HG02885 (cell line): Measurements from ENCODE around the gene AIFM1.

Experiments
- ATAC-seq: cut with Tn5 transposase; IDR thresholded peaks from one replicate; pipeline ENCODE4 v1.9.1; 2021; ENCODE audit warnings: mild to moderate bottlenecking; ENCODE audit not compliant: unreplicated experiment, poor library complexity

The AIFM1 gene

GRCh38 chrX:130165703-130166502 lies at the start of gene AIFM1:
Gene AIFM1 (minus strand): TSS chrX:130165841. CDS start chrX:130165656, 185 bp downstream.
- ATAC-seq: peak; percentile 92

- no peak for ATAC-seq
Observed at GRCh38 chrX:130213376-130213775, 47.7 kb upstream of the AIFM1 start.

- no peak for ATAC-seq
Observed at GRCh38 chrX:130212371-130212770, 46.7 kb upstream of the AIFM1 start.

- no peak for ATAC-seq
Observed at GRCh38 chrX:130211415-130212186, 46.0 kb upstream of the AIFM1 start.

- ATAC-seq: no peak
Observed at GRCh38 chrX:130204647-130205046, 39.0 kb upstream of the AIFM1 start.

GRCh38 chrX:130197464-130197863 lies 31.8 kb upstream of the AIFM1 start:
- ATAC-seq: no peak

- no peak for ATAC-seq
Observed at GRCh38 chrX:130196466-130196865, 30.8 kb upstream of the AIFM1 start.

- no peak for ATAC-seq
Observed at GRCh38 chrX:130190801-130191200, 25.2 kb upstream of the AIFM1 start.

GRCh38 chrX:130186651-130187050 lies 21.0 kb upstream of the AIFM1 start:
- ATAC-seq: no peak

- ATAC-seq: no peak
Observed at GRCh38 chrX:130184857-130185256, 19.2 kb upstream of the AIFM1 start.

GRCh38 chrX:130184168-130184567 lies 18.5 kb upstream of the AIFM1 start:
- no peak for ATAC-seq

- ATAC-seq: no peak
Observed at GRCh38 chrX:130179579-130180215, 14.1 kb upstream of the AIFM1 start.

GRCh38 chrX:130179170-130179569 lies 13.5 kb upstream of the AIFM1 start:
- no peak for ATAC-seq

- ATAC-seq: no peak
Observed at GRCh38 chrX:130176942-130177341, 11.3 kb upstream of the AIFM1 start.

- ATAC-seq: peak; percentile 70
Observed at GRCh38 chrX:130176354-130176776, 10.7 kb upstream of the AIFM1 start.

GRCh38 chrX:130174937-130175336 lies 9.3 kb upstream of the AIFM1 start:
- no peak for ATAC-seq

GRCh38 chrX:130174045-130174704 lies 8.5 kb upstream of the AIFM1 start:
- ATAC-seq: no peak

GRCh38 chrX:130173190-130173895 lies 7.7 kb upstream of the AIFM1 start:
- ATAC-seq: peak; percentile 48

GRCh38 chrX:130172127-130172845 lies 6.6 kb upstream of the AIFM1 start:
- ATAC-seq: no peak
